ENCODE data around the gene PRSS33.

DNA sequence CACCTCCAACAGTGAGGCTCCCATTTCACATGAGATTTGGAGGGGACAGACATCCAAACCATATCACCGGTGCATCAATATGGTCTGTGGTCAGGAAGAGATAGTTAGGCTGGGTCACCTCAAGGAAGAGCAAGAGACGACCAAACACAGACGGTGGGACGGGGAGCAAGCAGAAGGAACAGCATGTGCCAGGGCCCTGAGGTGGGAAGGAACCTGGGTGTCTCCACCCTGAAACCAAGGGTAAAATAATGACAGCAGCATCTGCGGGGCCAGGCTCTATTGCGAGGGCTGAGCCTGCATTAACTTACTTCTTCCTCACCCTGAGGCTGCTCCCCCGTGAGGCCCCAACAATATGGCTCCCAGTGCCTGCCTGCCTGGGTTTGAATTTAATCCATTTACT, 20.8 kb upstream of the PRSS33 start:
- TF ChIP-seq, protein P1, sequence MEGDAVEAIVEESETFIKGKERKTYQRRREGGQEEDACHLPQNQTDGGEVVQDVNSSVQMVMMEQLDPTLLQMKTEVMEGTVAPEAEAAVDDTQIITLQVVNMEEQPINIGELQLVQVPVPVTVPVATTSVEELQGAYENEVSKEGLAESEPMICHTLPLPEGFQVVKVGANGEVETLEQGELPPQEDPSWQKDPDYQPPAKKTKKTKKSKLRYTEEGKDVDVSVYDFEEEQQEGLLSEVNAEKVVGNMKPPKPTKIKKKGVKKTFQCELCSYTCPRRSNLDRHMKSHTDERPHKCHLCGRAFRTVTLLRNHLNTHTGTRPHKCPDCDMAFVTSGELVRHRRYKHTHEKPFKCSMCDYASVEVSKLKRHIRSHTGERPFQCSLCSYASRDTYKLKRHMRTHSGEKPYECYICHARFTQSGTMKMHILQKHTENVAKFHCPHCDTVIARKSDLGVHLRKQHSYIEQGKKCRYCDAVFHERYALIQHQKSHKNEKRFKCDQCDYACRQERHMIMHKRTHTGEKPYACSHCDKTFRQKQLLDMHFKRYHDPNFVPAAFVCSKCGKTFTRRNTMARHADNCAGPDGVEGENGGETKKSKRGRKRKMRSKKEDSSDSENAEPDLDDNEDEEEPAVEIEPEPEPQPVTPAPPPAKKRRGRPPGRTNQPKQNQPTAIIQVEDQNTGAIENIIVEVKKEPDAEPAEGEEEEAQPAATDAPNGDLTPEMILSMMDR (IDR thresholded peaks at IDR 0.05), result no peak
- no peak for TF ChIP-seq POLR2A (IDR thresholded peaks at IDR 0.05)
